ENCODE results near the gene KCTD2.

Gene KCTD2

DNA sequence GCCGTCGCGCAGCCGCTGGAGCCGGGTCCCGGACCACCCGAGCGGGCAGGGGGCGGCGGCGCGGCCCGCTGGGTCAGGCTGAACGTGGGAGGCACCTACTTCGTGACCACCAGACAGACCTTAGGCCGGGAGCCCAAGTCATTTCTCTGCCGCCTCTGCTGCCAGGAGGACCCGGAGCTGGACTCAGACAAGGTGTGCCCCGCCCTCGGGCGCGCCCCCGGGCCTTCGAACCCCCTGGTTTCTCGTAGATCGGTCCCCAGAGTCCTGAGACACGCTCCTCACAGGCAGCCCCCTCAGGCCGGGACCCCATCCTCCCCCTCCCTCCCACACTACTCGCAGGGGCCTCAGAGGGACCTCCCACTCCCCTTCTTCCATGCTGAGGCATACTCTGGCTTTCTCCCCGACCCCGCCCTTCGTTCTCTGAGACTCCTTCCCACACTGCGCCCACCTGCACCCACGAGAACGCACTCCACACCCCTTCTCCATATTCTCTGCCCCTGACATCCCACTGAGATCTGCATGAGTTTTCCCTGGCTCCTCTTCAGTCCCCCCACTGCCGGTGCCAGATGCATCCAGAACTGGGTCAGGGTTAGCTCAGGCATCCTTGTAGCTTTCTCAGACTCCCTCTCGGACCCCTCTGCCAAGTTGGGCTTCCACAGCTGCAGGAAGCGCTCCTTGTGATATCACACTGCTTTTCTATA is 523 bp downstream of the KCTD2 start:
- Histone ChIP-seq H2AFZ (ENCODE audit: low read depth, low read length, severe bottlenecking) (peak overlapping the region; percentile 48), H3K4me2 (ENCODE audit: low read depth, low read length, poor library complexity, severe bottlenecking) (peak overlapping the region; percentile 87), H3K4me3 (ENCODE audit: insufficient read depth, low read length, poor library complexity, severe bottlenecking) (peak overlapping the region; percentile 96), H3K27me3 (ENCODE audit: low read length) (no peaks in the 10 kb centered on the region), H4K20me1 (ENCODE audit: low read depth, low read length) (no peaks in the 10 kb centered on the region), H3K79me2 (ENCODE audit: insufficient read depth, low read length) (peaks cover 9% of the 10 kb centered on the region), H3K9me2 (replicated peaks; ENCODE audit: insufficient read depth, low read length) (no peaks in the 10 kb centered on the region), H3K9me3 (ENCODE audit: insufficient read depth, low read length) (no peaks in the 10 kb centered on the region), H3K27ac (ENCODE audit: low read depth, low read length) (no peak overlapping the region), H3F3A (ENCODE audit: insufficient read depth) (0 out of 2 replicates have a peak, but pooled peaks cover 4% of the 10 kb centered on the region), H3K36me3 (ENCODE audit: low read length) (0 out of 2 replicates have a peak, but pooled peaks cover 4% of the 10 kb centered on the region), H3K9ac (ENCODE audit: low read length) (peak overlapping the region; percentile 96)
- no peak for TF ChIP-seq EZH2phosphoT487 (conservative IDR thresholded peaks at IDR 0.05; ENCODE audit: low read length)
- TF ChIP-seq, protein P1, sequence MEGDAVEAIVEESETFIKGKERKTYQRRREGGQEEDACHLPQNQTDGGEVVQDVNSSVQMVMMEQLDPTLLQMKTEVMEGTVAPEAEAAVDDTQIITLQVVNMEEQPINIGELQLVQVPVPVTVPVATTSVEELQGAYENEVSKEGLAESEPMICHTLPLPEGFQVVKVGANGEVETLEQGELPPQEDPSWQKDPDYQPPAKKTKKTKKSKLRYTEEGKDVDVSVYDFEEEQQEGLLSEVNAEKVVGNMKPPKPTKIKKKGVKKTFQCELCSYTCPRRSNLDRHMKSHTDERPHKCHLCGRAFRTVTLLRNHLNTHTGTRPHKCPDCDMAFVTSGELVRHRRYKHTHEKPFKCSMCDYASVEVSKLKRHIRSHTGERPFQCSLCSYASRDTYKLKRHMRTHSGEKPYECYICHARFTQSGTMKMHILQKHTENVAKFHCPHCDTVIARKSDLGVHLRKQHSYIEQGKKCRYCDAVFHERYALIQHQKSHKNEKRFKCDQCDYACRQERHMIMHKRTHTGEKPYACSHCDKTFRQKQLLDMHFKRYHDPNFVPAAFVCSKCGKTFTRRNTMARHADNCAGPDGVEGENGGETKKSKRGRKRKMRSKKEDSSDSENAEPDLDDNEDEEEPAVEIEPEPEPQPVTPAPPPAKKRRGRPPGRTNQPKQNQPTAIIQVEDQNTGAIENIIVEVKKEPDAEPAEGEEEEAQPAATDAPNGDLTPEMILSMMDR (IDR thresholded peaks at IDR 0.05; ENCODE audit: insufficient read depth, low read length, poor library complexity, severe bottlenecking) = no peak

DNA sequence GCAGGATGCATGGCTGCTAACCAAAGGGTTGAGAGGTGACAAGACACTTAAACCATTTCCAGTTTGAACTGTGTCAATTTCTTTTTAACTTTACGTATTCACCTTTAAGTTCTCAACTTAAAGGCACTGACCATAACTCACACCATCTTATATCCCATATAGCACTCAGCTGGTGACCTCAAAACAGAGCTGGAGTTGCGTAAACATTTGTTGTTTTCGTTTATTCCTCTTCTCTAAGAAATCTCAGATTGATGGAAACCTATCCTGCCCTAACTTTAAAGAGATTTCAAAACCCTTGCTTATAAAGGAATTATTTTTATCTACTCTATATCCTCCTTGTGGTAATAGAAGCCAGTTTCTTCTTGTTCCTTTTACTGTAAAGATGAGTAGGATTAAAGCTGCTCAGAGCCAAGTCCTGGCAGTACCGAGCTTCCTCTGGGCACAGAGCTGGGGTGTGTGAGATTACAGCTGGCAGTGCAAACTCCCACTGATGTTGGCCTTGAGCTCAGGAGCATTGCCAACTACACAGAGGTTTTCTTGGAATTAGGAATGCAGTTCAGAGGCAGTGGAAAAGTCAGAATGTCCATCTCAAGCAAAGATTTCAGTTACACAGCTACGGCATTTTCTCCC is 1.3 kb downstream of the KCTD2 start:
- peak overlapping the region; percentile 96 for H3K9ac ChIP-seq (ENCODE audit: low read length)
- H3K9me2 ChIP-seq (replicated peaks; ENCODE audit: insufficient read depth, low read length) = no peaks in the 10 kb centered on the region
- no peaks in the 10 kb centered on the region for H4K20me1 ChIP-seq (ENCODE audit: low read depth, low read length)
- no peak for TF ChIP-seq EZH2phosphoT487 (conservative IDR thresholded peaks at IDR 0.05; ENCODE audit: low read length)
- TF ChIP-seq, protein P1 (IDR thresholded peaks at IDR 0.05; ENCODE audit: insufficient read depth, low read length, poor library complexity, severe bottlenecking) = no peak
- H3K27ac ChIP-seq (ENCODE audit: low read depth, low read length) = no peak overlapping the region
- H2AFZ ChIP-seq (ENCODE audit: low read depth, low read length, severe bottlenecking) = no peak overlapping the region
- peak overlapping the region; percentile 96 for H3K4me3 ChIP-seq (ENCODE audit: insufficient read depth, low read length, poor library complexity, severe bottlenecking)
- H3K9me3 ChIP-seq (ENCODE audit: insufficient read depth, low read length) = no peaks in the 10 kb centered on the region
- 0 out of 2 replicates have a peak, but pooled peaks cover 4% of the 10 kb centered on the region for H3K36me3 ChIP-seq (ENCODE audit: low read length)
- H3K27me3 ChIP-seq (ENCODE audit: low read length) = no peaks in the 10 kb centered on the region
- peaks cover 9% of the 10 kb centered on the region for H3K79me2 ChIP-seq (ENCODE audit: insufficient read depth, low read length)
- H3F3A ChIP-seq (ENCODE audit: insufficient read depth) = 0 out of 2 replicates have a peak, but pooled peaks cover 4% of the 10 kb centered on the region
- H3K4me2 ChIP-seq (ENCODE audit: low read depth, low read length, poor library complexity, severe bottlenecking) = peak overlapping the region; percentile 87

GRCh38 chr17:75049057-75049456 is 2.0 kb downstream of the KCTD2 start:
- H3K27me3 ChIP-seq (ENCODE audit: low read length) = no peaks in the 10 kb centered on the region
- 0 out of 2 replicates have a peak, but pooled peaks cover 4% of the 10 kb centered on the region for H3K36me3 ChIP-seq (ENCODE audit: low read length)
- no peak overlapping the region for H3K9ac ChIP-seq (ENCODE audit: low read length)
- no peaks in the 10 kb centered on the region for H3K9me3 ChIP-seq (ENCODE audit: insufficient read depth, low read length)
- H3K4me3 ChIP-seq (ENCODE audit: insufficient read depth, low read length, poor library complexity, severe bottlenecking) = no peak overlapping the region
- H4K20me1 ChIP-seq (ENCODE audit: low read depth, low read length) = no peaks in the 10 kb centered on the region
- H3K9me2 ChIP-seq (replicated peaks; ENCODE audit: insufficient read depth, low read length) = no peaks in the 10 kb centered on the region
- H2AFZ ChIP-seq (ENCODE audit: low read depth, low read length, severe bottlenecking) = no peak overlapping the region
- H3F3A ChIP-seq (ENCODE audit: insufficient read depth) = 0 out of 2 replicates have a peak, but pooled peaks cover 4% of the 10 kb centered on the region
- H3K27ac ChIP-seq (ENCODE audit: low read depth, low read length) = no peak overlapping the region
- peaks cover 9% of the 10 kb centered on the region for H3K79me2 ChIP-seq (ENCODE audit: insufficient read depth, low read length)
- TF ChIP-seq EZH2phosphoT487 (conservative IDR thresholded peaks at IDR 0.05; ENCODE audit: low read length) = no peak
- H3K4me2 ChIP-seq (ENCODE audit: low read depth, low read length, poor library complexity, severe bottlenecking) = no peak overlapping the region

GRCh38 chr17:75049706-75050105 is 2.7 kb downstream of the KCTD2 start:
- no peaks in the 10 kb centered on the region for H4K20me1 ChIP-seq (ENCODE audit: low read depth, low read length)
- no peaks in the 10 kb centered on the region for H3K27me3 ChIP-seq (ENCODE audit: low read length)
- no peak overlapping the region for H3K9ac ChIP-seq (ENCODE audit: low read length)
- peaks cover 9% of the 10 kb centered on the region for H3K79me2 ChIP-seq (ENCODE audit: insufficient read depth, low read length)
- H3F3A ChIP-seq (ENCODE audit: insufficient read depth) = 0 out of 2 replicates have a peak, but pooled peaks cover 4% of the 10 kb centered on the region
- no peak overlapping the region for H2AFZ ChIP-seq (ENCODE audit: low read depth, low read length, severe bottlenecking)
- no peaks in the 10 kb centered on the region for H3K9me2 ChIP-seq (replicated peaks; ENCODE audit: insufficient read depth, low read length)
- no peak overlapping the region for H3K4me2 ChIP-seq (ENCODE audit: low read depth, low read length, poor library complexity, severe bottlenecking)
- no peaks in the 10 kb centered on the region for H3K9me3 ChIP-seq (ENCODE audit: insufficient read depth, low read length)
- no peak overlapping the region for H3K4me3 ChIP-seq (ENCODE audit: insufficient read depth, low read length, poor library complexity, severe bottlenecking)
- no peak overlapping the region for H3K27ac ChIP-seq (ENCODE audit: low read depth, low read length)
- 0 out of 2 replicates have a peak, but pooled peaks cover 4% of the 10 kb centered on the region for H3K36me3 ChIP-seq (ENCODE audit: low read length)
- no peak for TF ChIP-seq EZH2phosphoT487 (conservative IDR thresholded peaks at IDR 0.05; ENCODE audit: low read length)
- TF ChIP-seq, protein P1 (IDR thresholded peaks at IDR 0.05; ENCODE audit: insufficient read depth, low read length, poor library complexity, severe bottlenecking) = no peak
